GM19043 (cell line): ENCODE measurements around the gene C3orf52.
"Not testable (repeated sequence)": the region's sequence is repeated elsewhere in the genome, so short reads cannot be mapped to it uniquely, and the experiment has no call there.

Experiments used
- ATAC-seq: cut with Tn5 transposase; IDR thresholded peaks from one replicate; pipeline ENCODE4 v1.9.1; 2021; ENCODE audit warnings: low read depth; ENCODE audit not compliant: unreplicated experiment

The C3orf52 gene

GRCh38 chr3:112086076-112086854 is at the start of gene C3orf52:
Gene C3orf52, plus strand, starts transcription at chr3:112086389. Its CDS starts 19 bp downstream, at chr3:112086408.
- ATAC-seq, result peak; percentile 62

- ATAC-seq, result not testable (repeated sequence)
Measured at GRCh38 chr3:112037194-112037593, 49.0 kb upstream of the C3orf52 start.

GRCh38 chr3:112038863-112039262 is 47.3 kb upstream of the C3orf52 start:
- no peak for ATAC-seq

GRCh38 chr3:112041321-112041720 is 44.9 kb upstream of the C3orf52 start:
- no peak for ATAC-seq

- no peak for ATAC-seq
Measured at GRCh38 chr3:112042842-112043280, 43.3 kb upstream of the C3orf52 start.

GRCh38 chr3:112043621-112044201 is 42.5 kb upstream of the C3orf52 start:
- peak; percentile 94 for ATAC-seq

- no peak for ATAC-seq
Measured at GRCh38 chr3:112046599-112046998, 39.6 kb upstream of the C3orf52 start.

- ATAC-seq, result no peak
Measured at GRCh38 chr3:112047264-112047663, 38.9 kb upstream of the C3orf52 start.

- no peak for ATAC-seq
Measured at GRCh38 chr3:112048911-112049310, 37.3 kb upstream of the C3orf52 start.

GRCh38 chr3:112053229-112053628 is 33.0 kb upstream of the C3orf52 start:
- ATAC-seq, result no peak

GRCh38 chr3:112056451-112056929 is 29.7 kb upstream of the C3orf52 start:
- ATAC-seq, result no peak

GRCh38 chr3:112059497-112059896 is 26.7 kb upstream of the C3orf52 start:
- no peak for ATAC-seq

GRCh38 chr3:112061152-112061551 is 25.0 kb upstream of the C3orf52 start:
- no peak for ATAC-seq

- not testable (repeated sequence) for ATAC-seq
Measured at GRCh38 chr3:112072387-112073060, 13.7 kb upstream of the C3orf52 start.

GRCh38 chr3:112074006-112074405 is 12.2 kb upstream of the C3orf52 start:
- no peak for ATAC-seq

GRCh38 chr3:112074616-112075497 is 11.3 kb upstream of the C3orf52 start:
- ATAC-seq, result no peak

GRCh38 chr3:112078125-112079083 is 7.8 kb upstream of the C3orf52 start:
- ATAC-seq, result no peak

GRCh38 chr3:112083239-112083638 is 3.0 kb upstream of the C3orf52 start:
- ATAC-seq, result no peak

GRCh38 chr3:112084980-112085705 is 1.0 kb upstream of the C3orf52 start:
- ATAC-seq, result no peak
